T-helper 2 cell treated with Interferon-gamma antibody and Interleukin-4, amounts not matched to agents 100 ng/mL and 5 ng/mL, for 36 hours (primary cell): Measurements from ENCODE around the gene GNL3L. TPM values are rescaled to one million over a fixed set of nuclear protein-coding genes. Genes with fewer than 3 reads are reported as not detected.
"Not testable (repeated sequence)": the region's sequence is repeated elsewhere in the genome, so short reads cannot be mapped to it uniquely, and the experiment has no call there.

Experiments
- intact Hi-C: fragments of 100-400 bp; cut with micrococcal nuclease; formaldehyde crosslinking; loops from one replicate; pipeline ENCODE4 v1.15.1; 2023
- total RNA-seq: library from RNA; stranded (reverse); gene quantifications from 2 replicates; pipeline ENCODE4 v1.2.3, GENCODE V29; 2022

Gene GNL3L
- total RNA-seq, 1 donor from 2014 or later = 59.6 TPM

GRCh38 chrX:54555006-54555405 lies 25.0 kb downstream of the GNL3L start:
- intact Hi-C loops = not testable (repeated sequence)

- intact Hi-C loops = no loop called here
Measured at GRCh38 chrX:54560411-54560810, 30.4 kb downstream of the GNL3L start.

GRCh38 chrX:54561622-54562021 lies 31.6 kb downstream of the GNL3L start:
- intact Hi-C loops = no loop called here

GRCh38 chrX:54564936-54565335 lies 34.9 kb downstream of the GNL3L start:
- intact Hi-C loops = no loop called here

DNA sequence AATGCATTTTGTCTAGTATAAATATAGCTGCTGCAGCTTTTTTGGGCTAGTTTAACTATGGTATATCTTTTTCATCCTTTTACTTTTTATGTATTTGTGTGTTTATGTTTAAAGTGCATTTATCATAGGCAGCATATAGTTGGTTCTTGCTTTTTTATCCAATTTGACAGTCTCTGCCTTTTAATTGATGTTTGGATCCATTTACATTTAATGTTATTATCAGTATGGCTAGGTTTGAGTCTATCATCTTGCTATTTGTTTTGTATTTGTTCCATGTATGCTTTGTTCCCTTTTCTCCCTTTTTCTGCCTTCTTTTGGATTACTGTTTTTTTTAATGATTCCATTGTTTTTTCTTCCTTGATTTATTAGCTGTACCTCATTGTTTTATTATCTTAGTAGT lies 40.3 kb downstream of the GNL3L start:
- intact Hi-C loops = no loop called here

DNA sequence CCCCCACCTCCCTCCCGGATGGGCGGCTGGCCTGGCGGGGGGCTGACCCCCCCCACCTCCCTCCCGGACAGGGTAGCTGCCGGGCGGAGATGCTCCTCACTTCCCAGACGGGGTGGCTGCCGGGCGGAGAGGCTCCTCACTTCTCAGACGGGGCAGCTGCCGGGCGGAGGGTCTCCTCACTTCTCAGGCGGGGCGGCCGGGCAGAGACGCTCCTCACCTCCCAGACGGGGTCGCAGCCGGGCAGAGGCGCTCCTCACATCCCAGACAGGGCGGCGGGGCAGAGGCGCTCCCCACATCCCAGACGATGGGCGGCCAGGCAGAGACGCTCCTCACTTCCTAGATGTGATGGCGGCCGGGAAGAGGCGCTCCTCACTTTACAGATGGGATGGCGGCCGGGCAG lies 42.6 kb downstream of the GNL3L start:
- intact Hi-C loops = not testable (repeated sequence)

- intact Hi-C loops = no loop called here
Measured at GRCh38 chrX:54597728-54598127, 67.7 kb downstream of the GNL3L start.

DNA sequence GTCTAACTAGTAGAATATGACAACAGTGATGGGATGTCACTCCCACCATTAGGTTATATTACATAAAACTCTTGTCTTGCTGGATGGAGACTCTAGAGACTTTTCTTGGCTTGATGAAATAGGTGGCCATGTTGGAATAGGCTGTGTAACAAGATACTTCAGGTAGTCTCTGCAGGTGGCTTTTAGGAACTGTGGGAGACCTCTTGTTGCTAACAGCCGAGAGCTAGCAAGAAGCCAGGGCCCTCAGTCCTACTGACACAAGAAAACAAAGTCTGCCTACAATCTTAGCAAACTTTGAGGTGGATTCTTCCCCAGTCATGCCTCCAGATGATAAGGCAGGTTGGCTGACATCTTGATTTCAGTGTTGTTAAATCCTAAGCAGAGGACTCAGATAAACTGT lies 72.5 kb downstream of the GNL3L start:
- intact Hi-C loops = no loop called here

Other genes with a start within 250 kb of the GNL3L start
- 0.20 TPM in 1 of 2 replicates, not detected in the other for gene WNK3, start 172.2 kb upstream of the GNL3L start, total RNA-seq
- 31.6 and 36.0 TPM in 2 replicates for gene TSR2, start 89.8 kb upstream of the GNL3L start, total RNA-seq
- gene FGD1, start 34.0 kb upstream of the GNL3L start, total RNA-seq = not detected in 2 replicates